ENCODE data around the gene WBP4.

DNA sequence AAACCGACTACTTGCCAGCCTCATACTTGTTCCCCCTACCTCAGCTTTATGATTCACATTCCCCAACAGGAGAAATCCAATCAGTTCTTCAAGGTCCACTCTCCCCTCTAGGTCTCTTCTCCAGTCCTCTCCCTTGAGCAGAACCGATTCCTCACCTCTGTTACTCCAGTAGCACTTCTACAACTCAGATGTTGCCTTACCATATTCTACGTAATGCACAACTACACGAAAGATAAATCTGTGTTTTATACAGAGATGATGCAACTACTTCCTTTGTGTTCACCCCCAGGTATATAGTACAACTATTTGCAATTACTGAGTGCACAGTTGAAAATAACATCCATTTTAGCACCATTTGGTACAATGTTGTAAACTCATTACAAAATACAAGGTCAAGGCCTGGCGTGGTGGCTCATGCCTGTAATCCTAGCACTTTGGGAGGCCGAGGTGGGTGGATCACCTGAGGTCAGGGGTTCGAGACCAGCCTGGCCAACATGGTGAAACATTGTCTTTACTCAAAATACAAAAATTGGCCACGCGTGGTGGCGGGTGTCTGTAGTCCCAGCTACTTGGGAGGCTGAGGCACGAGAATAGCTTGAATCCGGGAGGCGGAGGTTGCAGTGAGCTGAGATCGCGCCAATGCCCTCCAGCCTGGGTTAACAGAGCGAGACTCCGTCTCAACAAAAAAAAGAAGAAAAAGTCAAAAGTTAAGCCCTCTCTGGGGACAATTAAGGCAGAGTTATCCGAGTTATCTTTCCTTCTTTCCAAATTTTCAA, 2.8 kb upstream of the WBP4 start:
- TF ChIP-seq GTF2F1 (IDR thresholded peaks at IDR 0.05; ENCODE audit: low read length) (no peak), MIER2 (CRISPR knock-in tag; IDR thresholded peaks at IDR 0.05) (no peak), CREB1 (IDR thresholded peaks at IDR 0.05) (no peak), CREB1 (CRISPR knock-in tag; IDR thresholded peaks at IDR 0.05) (no peak), REPIN1 (CRISPR knock-in tag; IDR thresholded peaks at IDR 0.05; ENCODE audit: borderline replicate concordance, low read depth) (no peak)
- TF ChIP-seq, protein P1, sequence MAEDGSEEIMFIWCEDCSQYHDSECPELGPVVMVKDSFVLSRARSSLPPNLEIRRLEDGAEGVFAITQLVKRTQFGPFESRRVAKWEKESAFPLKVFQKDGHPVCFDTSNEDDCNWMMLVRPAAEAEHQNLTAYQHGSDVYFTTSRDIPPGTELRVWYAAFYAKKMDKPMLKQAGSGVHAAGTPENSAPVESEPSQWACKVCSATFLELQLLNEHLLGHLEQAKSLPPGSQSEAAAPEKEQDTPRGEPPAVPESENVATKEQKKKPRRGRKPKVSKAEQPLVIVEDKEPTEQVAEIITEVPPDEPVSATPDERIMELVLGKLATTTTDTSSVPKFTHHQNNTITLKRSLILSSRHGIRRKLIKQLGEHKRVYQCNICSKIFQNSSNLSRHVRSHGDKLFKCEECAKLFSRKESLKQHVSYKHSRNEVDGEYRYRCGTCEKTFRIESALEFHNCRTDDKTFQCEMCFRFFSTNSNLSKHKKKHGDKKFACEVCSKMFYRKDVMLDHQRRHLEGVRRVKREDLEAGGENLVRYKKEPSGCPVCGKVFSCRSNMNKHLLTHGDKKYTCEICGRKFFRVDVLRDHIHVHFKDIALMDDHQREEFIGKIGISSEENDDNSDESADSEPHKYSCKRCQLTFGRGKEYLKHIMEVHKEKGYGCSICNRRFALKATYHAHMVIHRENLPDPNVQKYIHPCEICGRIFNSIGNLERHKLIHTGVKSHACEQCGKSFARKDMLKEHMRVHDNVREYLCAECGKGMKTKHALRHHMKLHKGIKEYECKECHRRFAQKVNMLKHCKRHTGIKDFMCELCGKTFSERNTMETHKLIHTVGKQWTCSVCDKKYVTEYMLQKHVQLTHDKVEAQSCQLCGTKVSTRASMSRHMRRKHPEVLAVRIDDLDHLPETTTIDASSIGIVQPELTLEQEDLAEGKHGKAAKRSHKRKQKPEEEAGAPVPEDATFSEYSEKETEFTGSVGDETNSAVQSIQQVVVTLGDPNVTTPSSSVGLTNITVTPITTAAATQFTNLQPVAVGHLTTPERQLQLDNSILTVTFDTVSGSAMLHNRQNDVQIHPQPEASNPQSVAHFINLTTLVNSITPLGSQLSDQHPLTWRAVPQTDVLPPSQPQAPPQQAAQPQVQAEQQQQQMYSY (CRISPR knock-in tag; IDR thresholded peaks at IDR 0.05): no peak
- TF ChIP-seq, protein P2, sequence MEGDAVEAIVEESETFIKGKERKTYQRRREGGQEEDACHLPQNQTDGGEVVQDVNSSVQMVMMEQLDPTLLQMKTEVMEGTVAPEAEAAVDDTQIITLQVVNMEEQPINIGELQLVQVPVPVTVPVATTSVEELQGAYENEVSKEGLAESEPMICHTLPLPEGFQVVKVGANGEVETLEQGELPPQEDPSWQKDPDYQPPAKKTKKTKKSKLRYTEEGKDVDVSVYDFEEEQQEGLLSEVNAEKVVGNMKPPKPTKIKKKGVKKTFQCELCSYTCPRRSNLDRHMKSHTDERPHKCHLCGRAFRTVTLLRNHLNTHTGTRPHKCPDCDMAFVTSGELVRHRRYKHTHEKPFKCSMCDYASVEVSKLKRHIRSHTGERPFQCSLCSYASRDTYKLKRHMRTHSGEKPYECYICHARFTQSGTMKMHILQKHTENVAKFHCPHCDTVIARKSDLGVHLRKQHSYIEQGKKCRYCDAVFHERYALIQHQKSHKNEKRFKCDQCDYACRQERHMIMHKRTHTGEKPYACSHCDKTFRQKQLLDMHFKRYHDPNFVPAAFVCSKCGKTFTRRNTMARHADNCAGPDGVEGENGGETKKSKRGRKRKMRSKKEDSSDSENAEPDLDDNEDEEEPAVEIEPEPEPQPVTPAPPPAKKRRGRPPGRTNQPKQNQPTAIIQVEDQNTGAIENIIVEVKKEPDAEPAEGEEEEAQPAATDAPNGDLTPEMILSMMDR (CRISPR knock-in tag; IDR thresholded peaks at IDR 0.05): no peak
- TF ChIP-seq, protein P3, sequence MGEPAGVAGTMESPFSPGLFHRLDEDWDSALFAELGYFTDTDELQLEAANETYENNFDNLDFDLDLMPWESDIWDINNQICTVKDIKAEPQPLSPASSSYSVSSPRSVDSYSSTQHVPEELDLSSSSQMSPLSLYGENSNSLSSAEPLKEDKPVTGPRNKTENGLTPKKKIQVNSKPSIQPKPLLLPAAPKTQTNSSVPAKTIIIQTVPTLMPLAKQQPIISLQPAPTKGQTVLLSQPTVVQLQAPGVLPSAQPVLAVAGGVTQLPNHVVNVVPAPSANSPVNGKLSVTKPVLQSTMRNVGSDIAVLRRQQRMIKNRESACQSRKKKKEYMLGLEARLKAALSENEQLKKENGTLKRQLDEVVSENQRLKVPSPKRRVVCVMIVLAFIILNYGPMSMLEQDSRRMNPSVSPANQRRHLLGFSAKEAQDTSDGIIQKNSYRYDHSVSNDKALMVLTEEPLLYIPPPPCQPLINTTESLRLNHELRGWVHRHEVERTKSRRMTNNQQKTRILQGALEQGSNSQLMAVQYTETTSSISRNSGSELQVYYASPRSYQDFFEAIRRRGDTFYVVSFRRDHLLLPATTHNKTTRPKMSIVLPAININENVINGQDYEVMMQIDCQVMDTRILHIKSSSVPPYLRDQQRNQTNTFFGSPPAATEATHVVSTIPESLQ (CRISPR knock-in tag; conservative IDR thresholded peaks at IDR 0.05): no peak

Data from HepG2 (cell line).